Measurements from ENCODE around the gene DGKD.

DGKD gene

DNA sequence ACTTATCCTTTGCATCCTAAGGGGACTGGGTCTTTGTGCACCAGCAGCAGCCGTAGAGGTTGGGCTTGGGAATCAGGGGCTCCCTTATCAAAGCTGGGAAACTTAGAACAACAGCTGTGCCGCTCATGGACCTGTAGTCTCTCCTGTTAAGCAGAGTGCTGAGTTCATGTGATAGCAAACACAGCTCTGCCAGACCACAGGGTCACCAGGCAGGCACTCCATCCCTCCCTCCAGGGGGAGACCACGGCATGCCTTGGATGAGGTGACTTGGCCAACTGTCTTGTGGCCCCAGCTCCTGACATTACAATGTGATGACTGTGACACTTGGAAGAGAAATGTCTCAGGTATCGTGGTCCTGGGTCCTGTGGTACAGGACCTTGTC is 60.0 kb downstream of the DGKD start:
- no peak for DNase-seq

DNA sequence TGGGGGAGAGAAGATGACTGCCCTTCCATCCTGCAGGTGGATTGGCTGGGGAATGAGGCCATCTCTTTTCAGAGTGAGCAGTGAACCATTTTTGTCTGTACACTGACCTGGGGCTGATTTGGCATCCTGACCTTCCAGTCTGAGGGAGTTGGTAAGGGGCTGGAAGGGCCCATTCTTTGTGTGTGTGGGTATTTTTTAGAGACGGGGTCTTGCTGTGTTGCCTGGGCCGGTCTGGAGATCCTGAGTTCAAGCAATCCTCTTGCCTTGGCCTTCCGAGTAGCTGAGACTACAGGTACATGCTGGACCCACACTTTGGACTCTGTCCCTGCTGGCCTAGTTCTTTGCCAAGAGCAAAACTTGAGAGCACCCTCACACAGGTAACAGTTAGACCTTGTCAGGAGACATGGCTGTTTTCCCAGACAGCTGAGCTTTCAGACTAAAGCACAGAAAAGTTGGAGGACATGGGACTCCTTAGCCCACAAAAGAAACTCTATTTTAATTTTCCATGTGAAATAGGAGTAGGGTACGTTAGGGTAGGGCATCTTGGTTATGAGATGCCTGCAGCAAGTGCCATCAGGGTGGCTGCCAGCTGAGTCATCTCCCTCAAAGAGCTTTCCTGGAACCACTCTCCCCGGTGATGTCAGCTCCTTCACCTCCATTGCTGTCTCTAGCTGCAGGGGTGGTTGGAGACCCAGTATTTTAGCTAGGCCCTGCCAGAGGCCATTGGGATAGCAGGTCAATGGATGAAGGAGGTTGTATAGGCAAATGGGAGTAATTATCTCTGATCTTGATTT is 60.7 kb downstream of the DGKD start:
- DNase-seq: no peak

DNA sequence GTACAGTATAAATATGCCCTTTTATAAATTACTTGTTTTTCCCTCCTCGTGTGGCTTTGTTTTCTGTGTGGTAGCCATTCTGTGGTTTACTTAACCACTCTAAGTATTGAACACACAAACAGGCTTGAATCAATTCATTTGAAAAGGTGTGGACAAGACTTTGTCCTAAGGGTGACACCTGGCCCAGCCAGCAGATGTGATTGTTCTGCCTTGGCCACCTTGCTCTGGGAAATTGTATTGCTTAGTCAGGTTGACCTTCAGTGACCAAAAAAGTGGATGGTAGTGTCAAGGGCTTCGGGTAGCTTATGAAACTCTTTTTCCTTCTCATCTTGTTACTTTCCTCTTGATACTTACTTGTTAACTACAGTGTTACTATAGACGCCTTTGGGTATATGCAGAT is 61.9 kb downstream of the DGKD start:
- DNase-seq: no peak

DNA sequence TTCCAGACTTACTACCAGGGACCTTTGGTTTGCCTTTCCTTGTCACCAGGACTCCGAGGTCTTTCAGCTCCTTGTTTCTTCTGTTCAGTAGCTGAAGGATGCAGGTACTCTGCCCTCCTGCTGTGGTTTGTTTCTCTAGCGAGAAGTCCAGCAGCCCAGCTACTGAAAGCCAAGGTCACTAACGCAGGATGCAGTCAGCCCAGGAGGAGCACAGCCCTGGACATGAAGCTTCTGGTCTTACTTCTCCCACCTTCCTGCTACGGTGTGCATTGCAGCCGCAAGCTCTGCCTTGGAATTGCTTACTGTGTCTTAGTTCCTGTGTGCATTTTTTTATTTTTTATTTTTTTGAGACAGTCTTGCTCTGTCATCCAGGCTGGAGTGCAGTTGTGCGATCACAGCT is 62.4 kb downstream of the DGKD start:
- no peak for DNase-seq

DNA sequence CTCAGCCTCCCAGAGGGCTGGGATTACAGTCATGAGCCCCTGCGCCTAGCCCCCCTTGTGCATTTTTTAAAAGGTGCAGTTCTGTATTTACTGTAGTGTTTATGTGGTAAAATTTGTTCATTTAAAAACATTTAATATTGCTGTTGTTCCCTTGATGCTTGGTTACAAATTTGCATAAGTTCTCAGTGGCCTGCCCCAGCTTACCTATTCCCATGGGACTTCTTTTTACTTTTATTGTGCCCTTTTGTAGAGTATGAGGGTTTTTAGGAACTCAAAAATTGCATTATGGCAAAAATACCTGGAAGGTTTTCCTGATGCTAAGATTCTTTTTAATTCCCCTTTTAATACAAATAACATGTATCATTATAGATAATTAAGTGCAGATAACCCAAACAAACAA is 63.0 kb downstream of the DGKD start:
- DNase-seq: no peak

DNA sequence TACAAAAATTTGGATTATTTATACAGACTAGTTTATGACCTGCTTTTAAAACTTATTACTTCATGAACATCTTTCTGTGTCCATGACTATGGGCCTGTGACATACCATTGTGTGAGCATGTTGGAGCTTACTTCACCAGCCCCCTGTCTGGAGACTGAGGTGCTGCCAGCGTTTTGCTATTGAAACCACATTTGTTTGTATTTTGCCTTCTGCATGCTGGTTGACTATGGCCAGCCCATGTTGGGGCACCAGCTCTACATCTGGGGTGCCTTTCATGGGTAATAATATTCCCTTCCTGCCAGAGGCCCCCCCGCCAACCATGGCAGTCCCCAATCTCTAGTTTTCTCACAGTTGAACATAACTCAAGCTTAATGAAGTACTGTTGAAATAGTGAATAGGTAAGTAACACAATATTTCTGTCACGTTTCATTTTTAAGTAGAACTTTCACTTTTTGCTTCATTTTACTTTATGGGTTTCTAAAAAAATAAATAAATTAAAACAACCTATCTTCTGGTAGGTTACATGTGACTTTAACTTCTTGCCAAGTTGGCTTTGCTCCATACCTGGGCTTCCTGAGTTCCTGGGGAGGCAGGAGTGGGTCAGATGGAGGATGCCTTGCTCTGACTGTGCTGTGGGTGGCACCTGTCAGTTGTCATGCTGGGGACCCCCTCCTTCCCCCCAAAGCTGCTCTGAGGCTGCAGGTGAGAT is 63.9 kb downstream of the DGKD start:
- no peak for DNase-seq

DNA sequence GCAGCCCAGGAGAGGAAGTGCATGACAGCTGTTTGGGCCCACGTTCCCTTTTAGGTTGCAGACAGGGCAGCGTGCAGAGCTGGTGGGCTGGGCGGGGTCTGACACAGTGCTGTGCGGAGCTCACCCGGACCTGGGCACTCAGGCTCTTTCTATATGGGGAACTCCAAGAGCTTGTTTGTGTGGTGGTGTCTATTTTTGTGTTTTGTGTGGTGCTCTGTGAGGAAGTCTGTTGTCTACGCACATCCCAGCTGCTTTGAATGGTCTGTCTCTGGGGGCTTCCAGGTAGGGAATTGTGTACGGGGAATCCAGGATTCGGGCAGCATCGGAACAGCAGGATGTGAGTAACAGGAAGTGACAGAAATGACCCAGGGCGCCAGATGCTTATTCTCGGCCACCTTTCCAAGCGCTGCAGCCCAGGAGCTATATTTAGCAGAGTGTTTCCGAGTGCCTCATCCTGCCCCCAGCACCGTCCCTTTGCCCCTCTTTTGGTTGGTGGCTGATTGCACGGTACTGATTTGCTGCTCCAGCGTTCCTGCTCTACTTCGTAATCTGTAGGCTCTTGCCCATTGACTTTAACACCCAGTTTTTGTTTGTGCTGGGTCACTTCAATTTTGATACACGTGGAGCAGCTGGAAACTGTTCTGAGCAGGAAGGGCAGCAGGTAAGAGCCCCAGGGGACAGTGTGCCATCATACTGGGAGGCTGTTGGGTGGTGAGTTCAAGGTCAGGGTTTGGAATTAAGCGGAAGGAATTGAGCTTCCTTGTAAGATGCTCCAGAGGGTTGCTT is 64.7 kb downstream of the DGKD start:
- DNase-seq: peak; percentile 69 to 79

DNA sequence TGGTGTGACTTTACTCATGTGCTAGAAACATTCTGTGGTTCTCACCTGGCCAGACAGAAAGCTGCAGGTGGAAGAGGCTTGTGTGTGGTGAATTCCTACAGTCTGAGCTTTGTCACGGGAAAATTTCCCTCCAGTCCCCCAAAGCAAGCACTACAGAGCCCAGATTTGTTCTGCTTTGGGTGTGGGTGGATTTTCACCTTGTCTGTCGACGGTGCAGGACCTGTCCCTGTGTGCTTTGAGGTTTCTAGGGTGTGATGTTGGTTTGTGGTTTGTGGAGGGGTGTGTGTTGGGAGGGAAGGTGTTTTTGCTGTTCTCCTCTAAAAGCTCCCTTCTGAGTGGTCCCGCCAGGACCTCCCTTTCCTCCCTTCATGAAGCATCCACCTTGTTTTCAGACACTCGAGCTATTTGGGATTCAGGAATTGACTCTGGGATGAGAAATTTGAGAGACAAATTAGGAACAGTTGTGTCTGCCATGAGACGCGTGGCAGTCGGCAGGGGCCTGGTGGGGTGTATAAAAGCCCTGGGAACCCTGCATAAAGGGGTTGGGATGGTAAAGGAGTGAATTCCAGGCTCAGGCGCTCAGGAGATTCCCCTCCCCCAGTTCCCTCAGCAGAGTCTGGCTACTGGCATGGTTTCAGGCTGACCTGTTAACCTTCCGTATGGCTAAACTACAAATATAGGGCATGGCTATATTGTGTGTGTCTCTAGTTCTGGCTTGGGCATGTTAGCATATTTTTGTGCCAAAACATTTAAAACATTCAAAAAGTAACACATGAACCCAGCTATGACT is 65.5 kb downstream of the DGKD start:
- no peak for DNase-seq

DNA sequence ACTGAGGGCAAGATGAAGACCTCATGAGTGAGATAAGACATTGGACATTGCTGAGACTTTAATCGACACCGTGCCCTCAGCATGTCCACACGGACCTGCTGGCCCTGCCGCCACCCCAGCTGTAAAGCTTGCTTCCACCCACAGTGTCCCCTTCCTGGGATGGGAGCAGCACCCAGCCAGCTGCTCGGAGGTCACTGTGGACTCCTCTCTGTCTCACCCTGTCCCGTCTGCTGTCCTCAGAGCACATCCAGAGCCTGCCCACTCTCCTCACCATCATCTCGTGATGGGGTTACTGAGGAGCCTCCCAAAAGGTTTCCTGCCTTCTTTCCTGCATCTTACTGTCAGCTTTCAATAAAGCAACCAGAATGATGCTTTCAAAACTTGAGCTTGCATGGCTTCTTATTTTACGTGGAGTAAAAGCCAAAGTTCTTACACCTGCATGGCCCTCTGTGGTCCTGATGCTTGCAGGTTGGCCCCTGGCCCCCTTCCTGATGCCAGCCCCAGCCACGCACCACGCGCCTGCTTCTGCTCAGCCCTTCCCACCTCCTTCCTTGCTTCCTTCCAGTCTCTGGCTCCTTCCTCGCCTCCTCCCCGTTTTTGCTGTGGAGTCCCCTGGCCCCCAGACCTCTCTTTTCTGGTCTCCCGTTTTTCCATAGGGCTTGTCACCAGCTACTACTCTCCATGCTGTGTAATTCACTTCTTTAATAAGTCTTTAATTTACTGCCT is 67.0 kb downstream of the DGKD start:
- no peak for DNase-seq

DNA sequence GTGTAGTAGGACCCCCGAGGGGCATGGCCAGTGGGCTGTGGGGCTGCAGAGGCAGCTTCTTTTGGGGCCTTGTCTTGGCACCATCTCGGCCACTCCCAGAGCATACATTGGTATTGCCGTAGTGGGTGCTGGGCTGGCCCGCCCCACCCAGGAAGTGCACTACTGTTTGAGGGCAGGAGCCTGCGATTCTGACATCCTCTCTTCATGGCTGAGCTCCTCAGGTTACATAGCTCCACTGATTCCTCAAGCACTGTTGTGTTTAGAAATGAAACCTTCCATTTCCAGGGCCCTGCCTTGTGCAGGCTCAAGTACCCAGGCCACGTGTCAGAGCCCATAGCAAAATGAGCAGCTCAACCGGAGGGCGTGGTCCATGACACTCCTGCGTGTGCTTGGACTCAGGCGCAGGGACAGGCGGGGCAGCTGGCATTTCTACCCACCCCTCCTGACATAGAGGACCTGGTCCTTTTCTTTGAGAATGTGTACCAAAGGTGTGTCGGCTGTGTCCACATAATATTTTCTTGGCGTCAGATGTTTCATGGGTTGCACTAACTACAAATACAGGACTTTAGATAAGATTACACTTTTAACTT is 67.9 kb downstream of the DGKD start:
- peak; percentile 78 to 83 for DNase-seq

DNA sequence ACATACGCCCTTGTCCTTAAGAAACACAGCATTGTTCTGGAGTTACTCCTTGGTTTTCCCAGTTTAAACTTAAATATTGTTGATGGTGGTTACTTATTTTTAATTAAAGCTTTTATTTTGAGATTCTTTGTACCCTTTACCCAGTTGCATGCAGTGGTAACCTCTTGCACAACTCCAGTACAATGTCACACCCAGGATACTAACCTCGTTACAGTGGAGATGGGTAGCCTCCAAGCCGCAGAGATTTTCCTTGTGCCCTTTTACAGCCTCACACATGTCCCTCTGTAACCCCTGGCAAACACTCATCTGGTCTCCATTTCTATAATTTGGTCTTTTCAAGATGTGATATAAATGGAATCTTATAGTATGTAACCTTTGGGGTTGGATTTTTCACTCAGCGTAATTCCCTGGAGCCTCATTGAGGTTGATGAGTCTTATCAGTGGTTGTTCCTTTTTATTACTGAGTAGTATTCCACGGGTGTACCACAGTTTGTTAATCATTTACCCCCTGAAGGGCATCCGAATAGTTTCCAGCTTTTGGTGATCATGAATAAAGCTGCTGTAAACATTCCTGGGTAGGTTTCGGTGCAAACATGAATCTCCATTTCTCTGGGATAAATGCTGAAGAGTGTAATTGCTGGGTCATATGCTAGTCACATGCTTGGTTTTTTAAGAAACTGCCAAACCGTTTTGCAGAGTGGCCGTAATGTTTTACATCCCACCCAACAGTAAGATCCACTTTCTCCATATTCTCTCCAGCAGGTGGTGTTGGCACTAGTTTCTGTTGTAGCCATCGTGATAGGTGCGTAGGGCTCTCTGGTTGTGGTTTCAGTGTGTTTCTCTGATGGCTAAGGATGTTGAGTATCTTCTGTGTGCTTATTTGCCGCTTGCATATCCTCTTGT is 68.6 kb downstream of the DGKD start:
- DNase-seq: no peak

DNA sequence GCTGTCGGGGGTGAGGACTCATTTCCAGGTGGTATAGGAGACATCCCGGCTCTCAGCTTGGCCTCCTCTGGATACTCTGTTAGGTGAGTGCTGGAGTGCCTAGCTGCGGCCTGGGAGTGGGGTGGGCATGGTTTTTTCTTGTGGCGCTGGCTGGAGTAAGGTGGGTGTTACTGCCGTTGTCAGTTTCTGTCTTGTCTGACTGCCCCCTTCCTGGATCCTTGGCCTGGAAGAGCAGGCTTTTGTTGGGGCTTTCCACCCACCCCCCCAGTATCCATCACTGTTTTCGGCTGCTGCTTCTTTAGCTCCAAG is 69.2 kb downstream of the DGKD start:
- DNase-seq: no peak

DNA sequence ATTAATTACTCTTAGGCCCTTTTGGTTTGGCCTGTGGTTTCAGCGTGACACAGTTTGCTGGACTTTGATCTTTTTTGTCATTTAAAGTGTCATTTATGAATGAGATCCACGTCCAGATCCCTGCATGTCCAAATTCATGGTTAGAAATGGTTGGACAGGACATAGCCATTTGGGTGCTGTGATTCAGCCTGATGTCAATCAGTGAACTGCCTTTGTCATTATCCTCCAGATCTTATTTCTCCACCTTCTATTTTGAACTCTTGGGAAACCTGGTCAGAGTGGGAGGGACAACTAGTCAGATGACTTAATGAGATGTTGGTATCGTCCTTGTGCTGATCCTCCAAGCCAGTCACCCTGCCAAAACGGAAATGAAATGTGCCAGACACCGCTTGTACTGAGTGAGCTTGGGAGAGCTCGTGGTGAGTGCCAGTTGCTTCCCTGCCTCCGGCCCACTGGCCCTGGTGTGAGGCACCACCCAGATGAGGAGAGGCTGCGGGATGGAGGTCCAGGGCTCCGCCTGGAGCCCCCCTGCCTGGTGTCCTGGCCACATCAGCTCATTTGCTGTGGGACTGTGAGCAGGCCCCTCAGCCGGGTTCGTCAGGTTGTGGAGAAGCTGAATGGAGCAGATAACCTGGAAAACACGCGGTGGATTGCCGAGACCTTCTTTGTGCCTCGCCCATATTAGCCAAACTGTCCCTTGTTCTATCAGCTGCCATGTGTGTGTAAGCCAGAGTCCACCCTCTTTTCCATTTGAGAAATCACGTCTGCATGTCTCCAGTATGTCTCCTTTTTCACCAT is 70.1 kb downstream of the DGKD start:
- no peak for DNase-seq

DNA sequence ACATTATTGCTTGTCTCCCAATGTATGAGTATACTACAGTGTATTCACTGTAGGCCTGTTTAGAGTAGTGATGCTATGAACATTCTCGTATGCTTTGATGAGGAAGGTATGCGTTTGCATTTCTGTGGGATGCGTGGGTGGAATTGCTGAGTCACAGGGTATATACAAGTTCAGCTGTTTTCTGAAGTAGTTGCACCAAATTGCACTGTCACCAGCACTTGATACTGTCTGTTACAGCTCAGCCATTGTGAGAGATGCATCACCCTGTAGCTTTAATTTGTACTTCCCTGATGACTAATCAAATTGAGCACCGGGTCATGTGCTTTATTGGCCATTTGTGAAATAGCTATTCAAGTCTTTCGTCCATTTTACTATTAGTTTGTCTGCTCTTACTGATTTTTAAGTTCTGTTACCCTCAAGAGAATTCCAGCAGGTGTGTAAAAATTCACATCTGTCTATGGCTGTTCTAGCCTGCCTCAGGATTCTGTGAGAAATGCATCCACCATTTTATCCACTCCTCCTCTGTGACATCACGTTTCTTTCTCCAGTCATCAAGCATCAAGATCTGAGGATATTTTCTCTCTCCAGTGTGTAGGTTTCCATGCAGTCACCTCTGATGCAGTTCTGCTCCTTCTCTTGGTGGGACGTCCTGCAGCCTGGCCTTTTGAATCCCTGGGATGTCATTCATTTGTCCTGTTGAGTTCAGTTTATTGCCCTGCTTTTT is 72.5 kb downstream of the DGKD start:
- no peak for DNase-seq

DNA sequence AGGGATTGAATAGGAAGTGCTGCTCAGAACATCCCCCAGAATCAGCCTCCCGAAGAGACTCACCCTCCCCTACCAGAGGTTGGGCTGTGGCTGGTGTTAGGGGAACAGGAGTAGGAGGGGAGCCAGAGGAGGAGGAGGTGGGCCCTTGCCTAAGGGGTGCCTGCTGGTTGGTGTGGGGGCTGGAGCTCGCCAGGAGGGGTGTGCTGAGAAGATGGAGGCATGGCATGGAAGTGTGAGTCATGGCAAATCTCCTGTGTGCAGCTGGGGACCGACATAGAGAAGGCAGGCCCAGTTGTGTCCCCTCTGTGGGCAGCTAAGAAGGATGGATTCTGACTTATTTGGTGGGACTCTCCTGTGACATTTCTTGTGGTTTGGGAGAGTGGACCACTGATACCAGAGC is 73.7 kb downstream of the DGKD start:
- DNase-seq: no peak

DNA sequence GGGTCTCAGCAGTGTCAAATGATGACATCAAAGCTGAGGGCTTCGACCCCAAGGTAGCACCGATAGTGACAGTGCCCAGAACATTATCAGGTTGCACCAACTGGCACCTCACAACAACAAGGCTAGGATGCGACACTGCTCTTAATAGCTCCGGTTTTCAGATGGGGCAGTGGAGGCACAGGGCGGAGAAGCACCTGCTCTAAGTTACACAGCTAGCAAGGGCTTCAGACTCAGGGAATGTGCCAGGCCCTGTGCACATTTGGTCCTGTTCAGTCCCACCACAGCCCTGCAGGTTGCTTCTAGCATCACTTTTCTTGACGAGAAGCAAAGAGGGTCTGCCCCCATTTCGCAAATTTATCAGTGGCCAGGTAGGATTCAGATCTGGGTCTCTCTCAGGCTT is 74.1 kb downstream of the DGKD start:
- DNase-seq: no peak

DNA sequence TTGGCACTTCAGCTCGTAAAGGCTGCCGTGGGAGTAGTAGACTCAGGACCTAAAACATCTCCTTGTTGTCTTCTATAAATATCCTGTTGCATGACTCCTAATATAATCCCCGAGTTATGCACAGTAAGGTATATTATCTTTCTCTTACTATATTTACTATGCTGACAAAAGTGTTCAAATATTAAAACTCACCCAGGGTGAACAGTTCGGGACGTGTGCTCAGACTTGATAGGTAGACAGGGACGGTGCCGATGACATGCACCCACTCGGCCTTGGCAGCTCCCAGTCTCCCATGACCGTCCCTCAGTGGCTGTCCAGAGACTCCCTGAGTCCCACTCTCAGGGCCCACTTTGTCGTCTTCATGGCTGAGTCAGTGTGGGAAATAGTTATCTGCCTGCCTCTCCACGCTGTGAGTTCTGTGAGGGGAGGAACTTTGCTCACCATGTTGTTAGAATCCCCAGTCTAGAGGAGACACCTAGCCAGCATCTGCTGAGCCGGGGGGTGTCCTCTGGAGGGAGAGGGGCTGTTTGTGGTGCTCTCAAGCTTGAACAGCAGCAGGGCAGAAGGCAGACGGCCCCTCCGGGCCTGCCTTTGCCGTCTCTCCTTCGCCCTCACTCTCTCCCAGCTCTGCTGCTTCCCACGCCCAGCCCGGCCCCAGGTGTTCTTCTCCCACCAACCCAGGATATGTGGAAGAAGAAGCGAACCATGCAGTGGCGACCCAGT is 75.0 kb downstream of the DGKD start:
- DNase-seq: no peak

DNA sequence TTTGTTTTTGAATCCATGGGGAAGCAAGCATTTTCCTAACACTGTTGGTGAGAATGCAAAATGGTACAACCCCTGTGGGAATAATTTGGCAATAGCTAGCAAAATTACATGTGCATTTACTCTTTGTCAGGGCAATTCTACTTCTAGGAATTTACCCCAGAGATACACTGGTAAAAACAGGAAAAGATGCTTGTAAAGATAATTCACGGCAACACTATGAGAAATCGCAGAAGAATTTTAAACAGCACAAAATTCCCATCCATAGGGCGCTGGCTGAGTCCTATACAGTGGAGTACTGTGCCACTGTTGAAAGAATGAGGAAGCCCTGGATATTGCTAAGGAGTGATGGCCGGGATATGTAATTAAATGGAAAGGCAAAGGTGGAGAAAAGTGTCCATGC is 75.8 kb downstream of the DGKD start:
- no peak for DNase-seq

DNA sequence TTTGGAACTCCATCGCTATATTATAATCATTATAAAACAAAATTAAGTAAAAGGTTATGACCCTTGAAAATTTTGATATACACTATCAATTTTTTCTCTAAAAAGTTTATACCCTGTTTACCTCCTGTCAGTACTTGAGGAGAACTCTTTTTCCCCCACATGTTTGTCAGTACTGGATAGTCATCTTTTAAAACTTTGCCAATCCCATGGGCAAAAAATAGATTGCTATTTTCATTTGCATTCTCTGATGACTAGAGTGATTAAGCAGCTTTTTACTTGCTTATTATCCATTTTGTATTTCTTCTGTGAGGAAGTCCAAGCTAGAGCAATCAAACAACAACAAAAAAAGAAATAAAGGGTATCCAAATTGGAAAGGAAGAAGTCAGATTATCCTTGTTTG is 76.4 kb downstream of the DGKD start:
- DNase-seq: no peak

Data from SHP77 (cell line).